B cell (primary cell): ENCODE results near the gene ZNF385D. TPM values are rescaled to one million over a fixed set of nuclear protein-coding genes. Genes with fewer than 3 reads are reported as not detected.

ENCODE experiments used
- ATAC-seq: fragments of 200-7000 bp; cut with Tn5 transposase; one replicate; pipeline ENCODE4 v1.10.0; 2021; ENCODE audit warnings: low read depth, mild to moderate bottlenecking, moderate number of reproducible peaks, moderate library complexity
- CTCF ChIA-PET: fragments of 350-600 bp; sonication (Branson Sonifier 250); formaldehyde crosslinking; loops from one replicate; lab custom pipeline; 2021; ENCODE audit warnings: antibody characterized with exemption, inconsistent platforms; lab: Charles Lee
- POLR2A ChIA-PET: fragments of 350-600 bp; sonication (Branson Sonifier 250); formaldehyde crosslinking; loops from one replicate; lab custom pipeline; 2021; ENCODE audit warnings: antibody characterized with exemption; lab: Charles Lee
- DNase-seq: peaks from one replicate; pipeline ENCODE4 v3.0.0; 2013
- H2AFZ ChIP-seq: 2 replicates; pipeline ENCODE4 v1.6.1; 2012; ENCODE audit warnings: mild to moderate bottlenecking, low read depth, low read length; ENCODE audit not compliant: insufficient read depth, poor library complexity, severe bottlenecking
- H3K27ac ChIP-seq, 2 donors: 1 replicate in 1 of 2; 2 replicates in 1 of 2; pipeline ENCODE4 v1.5.1; 2012 to 2013; ENCODE audit warnings: low read length in 2 of 2, mild to moderate bottlenecking in 2 of 2, moderate library complexity in 1 of 2
- H3K27me3 ChIP-seq, 4 experiments: fragments of 200-600 bp in 1 of 4; sonication (generic) in 1 of 4; replicated peaks in 1 of 4; 1 replicate in 2 of 4; 2 replicates in 2 of 4; pipeline versions ENCODE4 v1.6.1 to v1.7.0; 2013 to 2016; ENCODE audit warnings: low read length in 3 of 4, mild to moderate bottlenecking in 2 of 4, mixed read lengths in 1 of 4, moderate library complexity in 1 of 4; ENCODE audit not compliant: insufficient read depth in 4 of 4, control insufficient read depth in 3 of 4; ENCODE audit errors: control extremely low read depth in 1 of 4
- H3K36me3 ChIP-seq, 2 experiments: replicated peaks in 1 of 2; 1 replicate in 1 of 2; 2 replicates in 1 of 2; pipeline versions ENCODE4 v1.6.1 to v1.7.1; 2013; ENCODE audit warnings: low read length in 1 of 2; ENCODE audit not compliant: insufficient read depth in 2 of 2, control insufficient read depth in 1 of 2; ENCODE audit errors: control extremely low read depth in 1 of 2, extremely low read depth in 1 of 2
- H3K4me1 ChIP-seq, 2 donors: fragments of 200-600 bp in 1 of 2; sonication (generic) in 1 of 2; 1 replicate in 1 of 2; 2 replicates in 1 of 2; pipeline versions ENCODE4 v1.5.1 to v1.6.1; 2013 to 2017; ENCODE audit warnings: low read length in 2 of 2; ENCODE audit not compliant: control insufficient read depth in 2 of 2, insufficient read depth in 2 of 2
- H3K4me2 ChIP-seq: replicated peaks from 2 replicates; pipeline ENCODE3; 2012; ENCODE audit warnings: mild to moderate bottlenecking, low read depth, low read length; ENCODE audit not compliant: poor library complexity, severe bottlenecking
- H3K4me3 ChIP-seq, 5 experiments: fragments of 200-600 bp in 1 of 5; sonication (generic) in 1 of 5; 1 replicate in 3 of 5; 2 replicates in 2 of 5; pipeline versions ENCODE4 v1.5.1 to v1.7.0; 2011 to 2016; ENCODE audit warnings: low read length in 4 of 5, mild to moderate bottlenecking in 4 of 5, low read depth in 2 of 5, control low read depth in 1 of 5, moderate library complexity in 1 of 5; ENCODE audit not compliant: insufficient read depth in 1 of 5; ENCODE audit errors: control extremely low read depth in 1 of 5, extremely low read depth in 1 of 5
- H3K79me2 ChIP-seq: fragments of 200-600 bp; sonication (generic); one replicate; pipeline ENCODE4 v1.6.0; 2016; ENCODE audit warnings: low read length; ENCODE audit not compliant: control insufficient read depth, insufficient read depth
- H3K9ac ChIP-seq: fragments of 200-600 bp; sonication (generic); 2 replicates; pipeline ENCODE4 v1.6.1; 2017; ENCODE audit warnings: mild to moderate bottlenecking, low read length, moderate library complexity
- H3K9me3 ChIP-seq, 3 donors: one replicate each; pipeline versions ENCODE4 v1.6.1 to v1.7.1; 2013; ENCODE audit warnings: low read length in 2 of 3; ENCODE audit not compliant: control insufficient read depth in 2 of 3, insufficient read depth in 1 of 3; ENCODE audit errors: control extremely low read depth in 1 of 3
- H4K20me1 ChIP-seq: 2 replicates; pipeline ENCODE4 v1.6.0; 2012; ENCODE audit warnings: mild to moderate bottlenecking, low read length; ENCODE audit not compliant: insufficient read depth, control insufficient read depth, poor library complexity, severe bottlenecking
- H3K27ac Mint-ChIP-seq: one replicate; pipeline ENCODE4 v1.8.0; 2021; ENCODE audit warnings: mixed read lengths
- H3K27me3 Mint-ChIP-seq: one replicate; pipeline ENCODE4 v1.8.0; 2021; ENCODE audit warnings: mixed read lengths
- H3K4me1 Mint-ChIP-seq: one replicate; pipeline ENCODE4 v1.8.0; 2021; ENCODE audit warnings: mixed read lengths
- H3K4me3 Mint-ChIP-seq: one replicate; pipeline ENCODE4 v1.8.0; 2021; ENCODE audit warnings: mixed read lengths
- H3K9me3 Mint-ChIP-seq: one replicate; pipeline ENCODE4 v1.8.0; 2022; ENCODE audit warnings: mixed read lengths; ENCODE audit not compliant: insufficient read depth
- CTCF ChIP-seq: fragments of 200-600 bp; IDR thresholded peaks from one replicate; pipeline ENCODE4 v1.8.0; 2022; ENCODE audit warnings: antibody characterized with exemption, mild to moderate bottlenecking
- EZH2 ChIP-seq: IDR thresholded peaks from 2 replicates; pipeline ENCODE4 v1.6.1; 2012; ENCODE audit warnings: borderline replicate concordance, low read depth, mild to moderate bottlenecking, moderate library complexity, low read length; ENCODE audit not compliant: insufficient read depth, poor library complexity, severe bottlenecking
- WGBS: methylation state at CpG from one replicate; pipeline ENCODE4 v1.1.5; 2013; ENCODE audit warnings: missing lambda C conversion rate; ENCODE audit not compliant: insufficient coverage; 5-methylcytosine and 5-hydroxymethylcytosine counted together
- intact Hi-C: fragments of 100-400 bp; cut with micrococcal nuclease; formaldehyde crosslinking; loops from one replicate; pipeline ENCODE4 v1.10.0; 2022
- polyA plus RNA-seq: library from polyadenylated mRNA; depleted of rRNA; stranded (reverse); fragments of >200 nt; gene quantifications from 2 replicates; pipeline ENCODE4 v1.2.3, GENCODE V29; 2012
- total RNA-seq, 2 donors: library from RNA; stranded (reverse); fragments of 120-200 nt in 1 of 2; gene quantifications; 1 replicate in 1 of 2; 2 replicates in 1 of 2; pipeline versions ENCODE4 v1.2.3 to v1.2.4, GENCODE V29; 2013 to 2022

ZNF385D gene
- total and polyA plus RNA-seq, 2 donors (not counting 1 experiment from before 2014, with no cell fraction given), result not detected

- Histone ChIP-seq H3K4me3 (no peak overlapping the region), H4K20me1 (no peaks in the 10 kb centered on the region), H3K4me2 (no peak overlapping the region), H3K36me3 (no peaks in the 10 kb centered on the region), H3K4me1 (no peaks in the 10 kb centered on the region), H3K27ac (no peak overlapping the region), H3K9ac (no peak overlapping the region), H3K27me3 (no peaks in the 10 kb centered on the region), H2AFZ (no peak overlapping the region), H3K79me2 (no peaks in the 10 kb centered on the region), H3K9me3 (no peaks in the 10 kb centered on the region)
- no peak for DNase-seq
- H3K9me3 Mint-ChIP-seq, result peaks cover 3% of the 10 kb centered on the region
- WGBS, result no CpG with 5 or more reads among the region's 1 CpG
- H3K4me1 Mint-ChIP-seq, result peaks cover 4% of the 10 kb centered on the region
- no peak for ATAC-seq
- H3K4me3 Mint-ChIP-seq, result no peak overlapping the region
- intact Hi-C loops, result no loop called here
- TF ChIP-seq EZH2 (no peak), CTCF (no peak)
- CTCF ChIA-PET, result no interaction called here
- POLR2A ChIA-PET, result no interaction called here
- H3K27me3 Mint-ChIP-seq, result no peaks in the 10 kb centered on the region
- no peak overlapping the region for H3K27ac Mint-ChIP-seq
These were observed 39.5 kb upstream of the ZNF385D start for GRCh38 chr3:21790466-21790865.

- H3K4me3 ChIP-seq, result no peak overlapping the region
- no peak overlapping the region for H2AFZ ChIP-seq
- ATAC-seq, result no peak
- POLR2A ChIA-PET, result no interaction called here
- H3K9me3 Mint-ChIP-seq, result peaks cover 3% of the 10 kb centered on the region
- no peak overlapping the region for H3K4me3 Mint-ChIP-seq
- H3K27ac Mint-ChIP-seq, result no peak overlapping the region
- no peak overlapping the region for H3K27ac ChIP-seq
- H3K27me3 ChIP-seq, result no peaks in the 10 kb centered on the region
- H4K20me1 ChIP-seq, result no peaks in the 10 kb centered on the region
- H3K4me1 Mint-ChIP-seq, result peaks cover 5% of the 10 kb centered on the region
- H3K9ac ChIP-seq, result no peak overlapping the region
- H3K9me3 ChIP-seq, result no peaks in the 10 kb centered on the region
- H3K4me1 ChIP-seq, result no peaks in the 10 kb centered on the region
- intact Hi-C loops, result no loop called here
- no CpG with 5 or more reads among the region's 1 CpG for WGBS
- DNase-seq, result no peak
- no peaks in the 10 kb centered on the region for H3K79me2 ChIP-seq
- H3K27me3 Mint-ChIP-seq, result no peaks in the 10 kb centered on the region
- TF ChIP-seq EZH2, result no peak
- no peak for TF ChIP-seq CTCF
- H3K36me3 ChIP-seq, result no peaks in the 10 kb centered on the region
- CTCF ChIA-PET, result no interaction called here
- no peak overlapping the region for H3K4me2 ChIP-seq
These were observed 38.7 kb upstream of the ZNF385D start for GRCh38 chr3:21789730-21790129.
